ENCODE results near the gene MTHFR.
"Not testable (repeated sequence)": the region's sequence is repeated elsewhere in the genome, so short reads cannot be mapped to it uniquely, and the experiment has no call there.

Gene MTHFR

GRCh38 chr1:11833900-11834299 lies 28.1 kb upstream of the MTHFR start:
- no peak for DNase-seq (ENCODE audit: low read depth in 3 of 3, low spot score in 1 of 3)

- DNase-seq (ENCODE audit: low read depth in 3 of 3, low spot score in 1 of 3) = no peak
Measured at GRCh38 chr1:11833497-11833896, 27.7 kb upstream of the MTHFR start.

GRCh38 chr1:11831945-11832725 lies 26.4 kb upstream of the MTHFR start:
- DNase-seq (ENCODE audit: low read depth in 3 of 3, low spot score in 1 of 3) = no peak

- no peak for DNase-seq (ENCODE audit: low read depth in 3 of 3, low spot score in 1 of 3)
Measured at GRCh38 chr1:11828511-11828910, 22.7 kb upstream of the MTHFR start.

- no peak for DNase-seq (ENCODE audit: low read depth in 3 of 3, low spot score in 1 of 3)
Measured at GRCh38 chr1:11826946-11827345, 21.2 kb upstream of the MTHFR start.

GRCh38 chr1:11825131-11825530 lies 19.4 kb upstream of the MTHFR start:
- DNase-seq (ENCODE audit: low read depth in 3 of 3, low spot score in 1 of 3) = no peak

- DNase-seq (ENCODE audit: low read depth in 3 of 3, low spot score in 1 of 3) = no peak
Measured at GRCh38 chr1:11823366-11824137, 17.8 kb upstream of the MTHFR start.

- no peak for DNase-seq (ENCODE audit: low read depth in 3 of 3, low spot score in 1 of 3)
Measured at GRCh38 chr1:11822091-11822490, 16.3 kb upstream of the MTHFR start.

GRCh38 chr1:11817192-11817591 lies 11.4 kb upstream of the MTHFR start:
- no peak for DNase-seq (ENCODE audit: low read depth in 3 of 3, low spot score in 1 of 3)

- no peak for DNase-seq (ENCODE audit: low read depth in 3 of 3, low spot score in 1 of 3)
Measured at GRCh38 chr1:11813021-11813420, 7.3 kb upstream of the MTHFR start.

GRCh38 chr1:11807133-11807532 lies 1.4 kb upstream of the MTHFR start:
- DNase-seq (ENCODE audit: low read depth in 3 of 3, low spot score in 1 of 3) = no peak

GRCh38 chr1:11806307-11806936 lies 658 bp upstream of the MTHFR start:
- peak in 1 of 3 donors; percentile 25 for DNase-seq (ENCODE audit: low read depth in 3 of 3, low spot score in 1 of 3)

- DNase-seq (ENCODE audit: low read depth in 3 of 3, low spot score in 1 of 3) = peak in 1 of 3 donors; percentile 22
Measured at GRCh38 chr1:11804666-11805421, 920 bp downstream of the MTHFR start.

- DNase-seq (ENCODE audit: low read depth in 3 of 3, low spot score in 1 of 3) = not testable (repeated sequence)
Measured at GRCh38 chr1:11803924-11804665, 1.7 kb downstream of the MTHFR start.

- peak; percentile 27 to 48 (median 37) for DNase-seq (ENCODE audit: low read depth in 3 of 3, low spot score in 1 of 3)
Measured at GRCh38 chr1:11802973-11803885, 2.5 kb downstream of the MTHFR start.

GRCh38 chr1:11802616-11802972 lies 3.2 kb downstream of the MTHFR start:
- DNase-seq (ENCODE audit: low read depth in 3 of 3, low spot score in 1 of 3) = no peak

GRCh38 chr1:11800756-11801433 lies 4.9 kb downstream of the MTHFR start:
- DNase-seq (ENCODE audit: low read depth in 3 of 3, low spot score in 1 of 3) = no peak

- DNase-seq (ENCODE audit: low read depth in 3 of 3, low spot score in 1 of 3) = no peak
Measured at GRCh38 chr1:11800391-11800755, 5.4 kb downstream of the MTHFR start.

GRCh38 chr1:11799896-11800295 lies 5.9 kb downstream of the MTHFR start:
- DNase-seq (ENCODE audit: low read depth in 3 of 3, low spot score in 1 of 3) = no peak

Measured in stimulated activated CD4-positive, alpha-beta T cell treated with anti-CD3 and anti-CD28 coated beads, TNF-alpha, amount 100 ng/mL, for 1 hour (primary cell).